OCI-LY1 (cell line): ENCODE data around the gene GLDN.

Experiments
- EZH2 ChIP-seq: fragments of 200-600 bp; sonication (generic), shearing (Covaris generic); IDR thresholded peaks from 2 replicates; pipeline ENCODE4 v1.8.0; 2017; ENCODE audit warnings: borderline replicate concordance, mixed run types, mild to moderate bottlenecking, antibody characterized with exemption, low read length, moderate library complexity, mixed read lengths
- TF ChIP-seq, protein P1 (sequence below): fragments of 200-600 bp; sonication (generic), shearing (Covaris generic); IDR thresholded peaks from 2 replicates; pipeline ENCODE4 v1.5.1; 2017; ENCODE audit warnings: mild to moderate bottlenecking, antibody characterized with exemption, low read length, moderate library complexity, mixed read lengths

DNA sequence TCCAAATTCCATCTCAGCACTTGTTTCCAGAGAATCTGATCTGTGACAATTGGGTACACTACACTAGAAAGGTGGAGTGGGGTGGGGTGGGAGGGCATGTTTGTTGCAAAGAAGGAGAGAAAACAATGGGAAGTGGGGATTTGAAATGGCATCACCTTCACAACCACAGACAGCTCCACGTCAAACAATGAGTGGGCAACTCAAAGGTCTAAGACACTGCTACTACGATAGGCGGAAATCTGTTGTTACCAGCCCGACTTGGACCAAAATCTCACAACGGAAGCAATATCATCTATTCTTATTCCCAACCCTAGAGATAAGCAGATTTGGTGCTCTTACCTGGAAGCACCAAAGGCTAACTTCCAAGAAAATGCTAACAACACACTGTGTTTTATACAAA is 6.4 kb upstream of the GLDN start:
- no peak for TF ChIP-seq EZH2
- TF ChIP-seq, protein P1, sequence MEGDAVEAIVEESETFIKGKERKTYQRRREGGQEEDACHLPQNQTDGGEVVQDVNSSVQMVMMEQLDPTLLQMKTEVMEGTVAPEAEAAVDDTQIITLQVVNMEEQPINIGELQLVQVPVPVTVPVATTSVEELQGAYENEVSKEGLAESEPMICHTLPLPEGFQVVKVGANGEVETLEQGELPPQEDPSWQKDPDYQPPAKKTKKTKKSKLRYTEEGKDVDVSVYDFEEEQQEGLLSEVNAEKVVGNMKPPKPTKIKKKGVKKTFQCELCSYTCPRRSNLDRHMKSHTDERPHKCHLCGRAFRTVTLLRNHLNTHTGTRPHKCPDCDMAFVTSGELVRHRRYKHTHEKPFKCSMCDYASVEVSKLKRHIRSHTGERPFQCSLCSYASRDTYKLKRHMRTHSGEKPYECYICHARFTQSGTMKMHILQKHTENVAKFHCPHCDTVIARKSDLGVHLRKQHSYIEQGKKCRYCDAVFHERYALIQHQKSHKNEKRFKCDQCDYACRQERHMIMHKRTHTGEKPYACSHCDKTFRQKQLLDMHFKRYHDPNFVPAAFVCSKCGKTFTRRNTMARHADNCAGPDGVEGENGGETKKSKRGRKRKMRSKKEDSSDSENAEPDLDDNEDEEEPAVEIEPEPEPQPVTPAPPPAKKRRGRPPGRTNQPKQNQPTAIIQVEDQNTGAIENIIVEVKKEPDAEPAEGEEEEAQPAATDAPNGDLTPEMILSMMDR: no peak
